ENCODE data around the gene P2RX3.
"Not testable (repeated sequence)": the region's sequence is repeated elsewhere in the genome, so short reads cannot be mapped to it uniquely, and the experiment has no call there.

GRCh38 chr11:57296205-57296604 is 41.9 kb upstream of the P2RX3 start:
- not testable (repeated sequence) for TF ChIP-seq CREB1 (CRISPR knock-in tag; IDR thresholded peaks at IDR 0.05; ENCODE audit: low read depth); CTCF (conservative IDR thresholded peaks at IDR 0.05; ENCODE audit: low read depth in 2 of 2); EZH2 (IDR thresholded peaks at IDR 0.05; ENCODE audit: low read depth, unreplicated experiment)
